ENCODE results near the gene PCDHGA1. TPM values are rescaled to one million over a fixed set of nuclear protein-coding genes. Genes with fewer than 3 reads are reported as not detected.

The PCDHGA1 gene
- total RNA-seq, 1 experiment from 2014 or later: not detected

DNA sequence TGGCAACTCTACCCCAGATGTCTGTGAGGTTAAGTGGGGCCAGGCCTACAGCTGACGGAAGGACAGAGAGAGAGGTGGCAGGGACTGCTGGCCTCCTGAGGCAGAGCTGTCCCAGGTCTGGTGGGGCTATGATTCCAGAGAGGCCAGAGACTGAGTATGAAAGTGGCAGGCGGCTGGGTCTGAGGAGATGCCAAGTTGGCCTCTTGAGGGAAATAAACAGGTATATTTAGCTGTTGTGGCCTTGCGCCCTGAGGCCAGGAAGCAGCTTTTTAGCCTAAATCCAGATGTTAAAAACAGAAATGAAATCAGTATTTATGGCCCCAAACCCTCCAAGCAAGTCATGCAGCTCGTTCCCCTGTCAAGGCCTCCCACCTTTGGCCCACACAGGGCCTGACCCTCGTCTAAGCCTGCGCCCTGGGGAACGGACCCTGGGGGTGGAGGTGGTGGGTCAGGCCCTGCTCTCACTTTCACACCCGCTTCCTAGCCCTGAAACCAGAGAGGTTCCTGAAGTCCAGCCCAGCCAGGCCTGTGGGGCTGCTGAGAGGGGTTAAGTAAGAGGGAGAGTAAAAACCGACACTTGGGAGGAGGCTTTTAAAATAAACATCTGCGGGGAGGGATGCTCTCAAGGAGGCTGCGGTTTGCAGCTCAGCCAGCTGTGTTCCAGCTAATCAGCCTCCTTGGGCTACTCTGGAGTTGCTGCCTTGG is 177.2 kb downstream of the PCDHGA1 start:
- Mint-ChIP-seq H3K9me3 (ENCODE audit: low read depth, unreplicated experiment) (no peaks in the 10 kb centered on the region), H3K27me3 (ENCODE audit: unreplicated experiment) (no peaks in the 10 kb centered on the region), H3K4me1 (ENCODE audit: low read depth, unreplicated experiment) (no peaks in the 10 kb centered on the region), H3K36me3 (ENCODE audit: insufficient read depth, unreplicated experiment) (peaks cover 50% of the 10 kb centered on the region), H3K27ac (ENCODE audit: unreplicated experiment) (no peak overlapping the region), H3K4me3 (ENCODE audit: low read depth, unreplicated experiment) (no peak overlapping the region)
- DNase-seq: no peak
- CTCF ChIA-PET: interaction anchor here (1.0 to 1.2 kb wide), 2 partner anchors 14 to 17 kb away, joined by 3 to 4 read pairs; no protein-coding TSS in a partner anchor
- no peak for TF ChIP-seq CTCF (IDR thresholded peaks at IDR 0.05; ENCODE audit: unreplicated experiment)
- intact Hi-C loops (cut with micrococcal nuclease; ENCODE audit: unreplicated experiment): no loop called here
- no TSS peak for BruUV-seq (replicated peaks)

DNA sequence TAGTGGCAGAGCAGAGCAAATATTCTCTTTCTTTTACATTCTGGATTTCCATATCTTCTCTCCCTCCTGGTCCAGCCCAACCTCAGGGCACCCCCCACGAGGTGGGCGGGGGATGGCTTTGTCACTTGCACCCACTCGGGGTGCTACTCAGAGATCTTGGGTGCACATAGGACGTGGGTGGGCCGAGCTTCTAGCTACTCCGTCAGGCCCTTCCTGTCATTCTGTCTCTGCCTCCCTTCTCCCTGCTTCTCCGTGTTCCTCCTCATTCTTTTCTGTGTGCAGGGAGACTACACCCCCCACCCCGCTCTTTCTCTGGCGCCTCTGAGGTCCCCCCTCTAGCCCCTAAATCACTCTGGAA is 178.1 kb downstream of the PCDHGA1 start:
- CTCF ChIA-PET: interaction anchor here (0.6 to 1.0 kb wide), 2 partner anchors 10 to 16 kb away, joined by 3 to 7 read pairs; no protein-coding TSS in a partner anchor
- BruUV-seq (replicated peaks): no TSS peak
- TF ChIP-seq CTCF (IDR thresholded peaks at IDR 0.05; ENCODE audit: unreplicated experiment): no peak
- intact Hi-C loops (cut with micrococcal nuclease; ENCODE audit: unreplicated experiment): no loop called here
- H3K4me3 Mint-ChIP-seq (ENCODE audit: low read depth, unreplicated experiment): no peak overlapping the region
- no peak for DNase-seq
- no peak overlapping the region for H3K27ac Mint-ChIP-seq (ENCODE audit: unreplicated experiment)
- no peaks in the 10 kb centered on the region for H3K9me3 Mint-ChIP-seq (ENCODE audit: low read depth, unreplicated experiment)
- no peaks in the 10 kb centered on the region for H3K4me1 Mint-ChIP-seq (ENCODE audit: low read depth, unreplicated experiment)
- peaks cover 58% of the 10 kb centered on the region for H3K36me3 Mint-ChIP-seq (ENCODE audit: insufficient read depth, unreplicated experiment)
- no peaks in the 10 kb centered on the region for H3K27me3 Mint-ChIP-seq (ENCODE audit: unreplicated experiment)

DNA sequence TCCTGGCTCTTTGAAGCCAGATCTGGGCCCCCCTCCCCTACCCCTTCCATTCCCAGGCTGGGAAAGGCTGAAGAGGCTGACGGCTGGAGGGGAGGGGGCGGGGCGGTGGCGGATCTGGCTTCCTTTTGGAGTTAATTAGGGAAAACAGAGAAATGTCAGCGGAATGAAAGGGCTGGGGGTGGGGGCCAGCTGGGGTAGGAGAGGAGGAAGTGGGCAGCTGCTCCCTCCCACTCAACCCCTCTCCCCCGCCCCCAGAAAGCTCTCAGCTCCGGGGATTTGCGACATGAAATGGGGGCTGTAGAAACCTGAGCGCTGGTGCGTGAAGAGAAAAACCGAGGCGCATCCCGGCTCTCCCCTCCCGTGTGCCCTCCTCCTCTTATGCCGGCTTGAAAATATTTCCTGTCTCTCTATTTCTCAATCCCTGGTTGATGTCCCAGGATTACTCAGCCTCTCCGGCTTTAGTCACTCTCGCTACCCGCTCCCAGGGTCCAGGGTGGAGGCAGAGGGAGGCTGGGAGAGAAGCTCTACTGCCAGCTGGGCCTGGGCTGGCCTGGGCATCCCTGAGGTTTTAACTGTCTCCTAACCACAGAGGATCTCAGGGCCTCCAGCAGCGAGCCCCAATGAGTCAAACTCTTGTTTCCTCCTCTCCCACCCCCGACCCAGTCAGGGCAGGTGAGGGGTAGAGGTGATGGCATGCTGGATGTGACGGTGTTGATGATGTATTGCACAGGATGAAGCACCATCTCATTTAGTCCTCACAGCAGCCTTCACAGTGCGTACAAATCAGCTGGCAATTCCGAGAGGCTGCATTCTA is 178.7 kb downstream of the PCDHGA1 start:
- Mint-ChIP-seq H3K27ac (ENCODE audit: unreplicated experiment) (no peak overlapping the region), H3K36me3 (ENCODE audit: insufficient read depth, unreplicated experiment) (peaks cover 64% of the 10 kb centered on the region), H3K4me1 (ENCODE audit: low read depth, unreplicated experiment) (no peaks in the 10 kb centered on the region), H3K4me3 (ENCODE audit: low read depth, unreplicated experiment) (no peak overlapping the region), H3K9me3 (ENCODE audit: low read depth, unreplicated experiment) (no peaks in the 10 kb centered on the region), H3K27me3 (ENCODE audit: unreplicated experiment) (no peaks in the 10 kb centered on the region)
- TF ChIP-seq CTCF (IDR thresholded peaks at IDR 0.05; ENCODE audit: unreplicated experiment): no peak
- intact Hi-C loops (cut with micrococcal nuclease; ENCODE audit: unreplicated experiment): no loop called here
- CTCF ChIA-PET: interaction anchor here (0.6 to 1.3 kb wide), 2 partner anchors 9 to 188 kb away, joined by 3 to 7 read pairs; partner anchors contain the start of gene TAF7
- no peak for DNase-seq
- BruUV-seq (replicated peaks): no TSS peak

DNA sequence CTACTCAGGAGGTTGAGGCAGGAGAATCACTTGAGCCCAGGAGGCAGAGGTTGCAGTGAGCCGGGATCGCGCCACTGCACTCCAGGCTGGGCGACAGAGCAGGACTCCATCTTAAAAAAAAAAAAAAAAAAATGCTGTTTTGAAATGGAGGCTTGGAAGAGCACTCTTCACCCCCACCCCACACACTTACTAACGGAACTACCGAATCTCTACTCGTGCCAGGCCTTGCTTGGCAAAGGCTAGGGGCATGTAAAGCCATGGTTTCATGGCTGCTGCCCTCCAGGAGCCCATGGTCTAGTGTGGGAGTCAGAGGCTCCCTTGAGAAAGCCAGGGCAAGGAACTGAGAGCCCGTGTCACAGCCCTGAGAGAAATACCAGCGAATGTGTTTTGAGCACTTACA is 179.8 kb downstream of the PCDHGA1 start:
- Mint-ChIP-seq H3K4me3 (ENCODE audit: low read depth, unreplicated experiment) (no peak overlapping the region), H3K4me1 (ENCODE audit: low read depth, unreplicated experiment) (no peaks in the 10 kb centered on the region), H3K27me3 (ENCODE audit: unreplicated experiment) (no peaks in the 10 kb centered on the region), H3K36me3 (ENCODE audit: insufficient read depth, unreplicated experiment) (peaks cover 61% of the 10 kb centered on the region), H3K27ac (ENCODE audit: unreplicated experiment) (no peak overlapping the region), H3K9me3 (ENCODE audit: low read depth, unreplicated experiment) (no peaks in the 10 kb centered on the region)
- CTCF ChIA-PET: interaction anchor here (0.7 to 1.3 kb wide), 3 partner anchors 11 to 523 kb away, joined by 3 read pairs; partner anchors contain the start of gene TAF7
- no peak for DNase-seq
- intact Hi-C loops (cut with micrococcal nuclease; ENCODE audit: unreplicated experiment): no loop called here
- TF ChIP-seq CTCF (IDR thresholded peaks at IDR 0.05; ENCODE audit: unreplicated experiment): no peak
- BruUV-seq (replicated peaks): no TSS peak
